A549 (cell line): ENCODE results near the gene PRH2.

Experiments
- CTCF ChIP-seq: fragments of >200 bp; sonication (Bioruptor Twin); formaldehyde crosslinking; IDR thresholded peaks from 3 replicates; pipeline ENCODE4 v1.5.1; 2016
- EP300 ChIP-seq, 2 experiments: fragments of >200 bp; sonication (Bioruptor Twin); formaldehyde crosslinking; IDR thresholded peaks; 2 replicates in 1 of 2; 3 replicates in 1 of 2; pipeline ENCODE4 v1.6.1; 2016 to 2017
- GATA3 ChIP-seq: IDR thresholded peaks from 2 replicates; pipeline ENCODE4 v1.6.1; 2012; ENCODE audit warnings: borderline replicate concordance
- POLR2A ChIP-seq: IDR thresholded peaks from 2 replicates; pipeline ENCODE4 v1.6.1; 2012; ENCODE audit warnings: mild to moderate bottlenecking, low read length
- REST ChIP-seq: fragments of 200-600 bp; sonication (generic); IDR thresholded peaks from 2 replicates; pipeline ENCODE4 v1.6.1; 2016; ENCODE audit warnings: antibody characterized with exemption, mild to moderate bottlenecking, moderate library complexity
- USF2 ChIP-seq: fragments of 450-650 bp; IDR thresholded peaks from 2 replicates; pipeline ENCODE4 v1.6.1; 2014; ENCODE audit warnings: antibody characterized with exemption

- TF ChIP-seq REST (no peak), CTCF (no peak), POLR2A (no peak), EP300 (IDR thresholded peaks at IDR 0.05) (no peak), USF2 (no peak), GATA3 (no peak)
Observed at GRCh38 chr12:10960211-10960610, 31.2 kb downstream of the PRH2 start.
